Heart left ventricle (tissue), 16 donors: ENCODE results near the gene TAB2. TPM values are rescaled to one million over a fixed set of nuclear protein-coding genes. Genes with fewer than 3 reads are reported as not detected.

Experiments used
- ATAC-seq, 4 donors: fragments of 200-7000 bp; cut with Tn5 transposase; one replicate each; pipeline ENCODE4 v1.9.1; 2020 to 2022; ENCODE audit warnings: moderate library complexity in 4 of 4, mild to moderate bottlenecking in 3 of 4, moderate number of reproducible peaks in 1 of 4
- DNase-seq, 5 donors: peaks; one replicate each; pipeline ENCODE4 v3.0.0-alpha.2; 2020
- H3K27ac ChIP-seq, 12 donors: fragments of 200-600 bp; sonication (generic) in 4 of 12; one replicate each; pipeline versions ENCODE4 v1.5.0 to v1.8.0; 2016 to 2022; ENCODE audit warnings: mild to moderate bottlenecking in 2 of 12
- H3K27me3 ChIP-seq, 9 donors: fragments of 200-600 bp; sonication (generic) in 2 of 9; one replicate each; pipeline versions ENCODE4 v1.5.1 to v1.8.0; 2016 to 2022; ENCODE audit warnings: mild to moderate bottlenecking in 3 of 9
- H3K36me3 ChIP-seq, 9 donors: fragments of 200-600 bp; sonication (generic) in 2 of 9; one replicate each; pipeline versions ENCODE4 v1.5.0 to v1.8.0; 2018 to 2022; ENCODE audit warnings: mild to moderate bottlenecking in 2 of 9
- H3K4me1 ChIP-seq, 12 donors: fragments of 200-600 bp; sonication (generic) in 4 of 12; one replicate each; pipeline versions ENCODE4 v1.5.0 to v1.8.0; 2016 to 2022; ENCODE audit warnings: mild to moderate bottlenecking in 3 of 12
- H3K4me3 ChIP-seq, 12 donors: fragments of 200-600 bp; sonication (generic) in 4 of 12; one replicate each; pipeline versions ENCODE4 v1.5.0 to v1.8.0; 2017 to 2022; ENCODE audit warnings: mild to moderate bottlenecking in 9 of 12, moderate library complexity in 4 of 12
- H3K9me3 ChIP-seq, 12 donors: fragments of 200-600 bp; sonication (generic) in 4 of 12; one replicate each; pipeline versions ENCODE4 v1.5.0 to v1.8.0; 2016 to 2022; ENCODE audit warnings: mild to moderate bottlenecking in 1 of 12
- CTCF ChIP-seq, 12 donors: fragments of 200-600 bp; sonication (generic) in 4 of 12; IDR thresholded peaks; one replicate each; pipeline versions ENCODE4 v1.5.0 to v1.8.0; 2018 to 2022; ENCODE audit warnings: antibody characterized with exemption in 12 of 12, mild to moderate bottlenecking in 5 of 12
- POLR2A ChIP-seq, 2 donors: fragments of 450-650 bp; IDR thresholded peaks; one replicate each; pipeline ENCODE4 v1.6.1; 2017; ENCODE audit warnings: antibody characterized with exemption in 2 of 2, mild to moderate bottlenecking in 2 of 2, moderate library complexity in 2 of 2
- WGBS, 4 donors: extraction: QIAGEN DNeasy Blood & Tissue Kit in 2 of 4; methylation state at CpG; one replicate each; pipeline versions ENCODE4 v1.1.5 to v1.1.7; 2013 to 2018; 5-methylcytosine and 5-hydroxymethylcytosine counted together
- intact Hi-C, 10 donors: fragments of 100-400 bp; cut with DNase I; formaldehyde crosslinking; loops; one replicate each; pipeline versions ENCODE4 v1.11.1 to v1.14.2; 2022
- polyA plus RNA-seq, 2 donors: library from polyadenylated mRNA; stranded (reverse); fragments of 200-250 nt; gene quantifications; one replicate each; pipeline ENCODE4 v1.2.3, GENCODE V29; 2013
- total RNA-seq, 9 donors: library from RNA; depleted of rRNA in 2 of 9; stranded (reverse); fragments of >200 nt in 2 of 9; fragmentation: NEBNext Ultra II Directional in 3 of 9; extraction: Animal tissue kit (Norgen Biotek cat#: 25700) in 3 of 9; gene quantifications; one replicate each; pipeline versions ENCODE4 v1.1.0 to v1.2.4, GENCODE V29; 2016 to 2023
- donor health status: ischemic (EF 13 %, LVEDD 7.1; RV severe dilation, severe dysfunction).
- donor health status: healthy with polysubstance abuse.
- donor health status: DM: no; HTN: yes; CAD: no.
- donor health status: DM: no; HTN: no; CAD: no.
- donor health status: ischemic (EF 25% LVEDD 6.9; RV normal size, moderate dysfunction).
- donor health status: ischemic (EF 25% LVEDD 5.7; RV mildly dilated, moderate dysfunction).
- donor health status: healthy.
- donor health status: DM: yes; HTN: yes; CAD: no.
- donor health status: ischemic (EF 35%, LVEDD 5.7; RV mildly dilated, moderate dysfunction).
- donor health status: nonischemic (EF 11% LVEDD 7.7; RV severe dilation, severe dysfunction).
- donor health status: DM: yes; HTN: yes; CAD: no.
- donor health status: PGD.
- donor health status: ischemic (EF 29% LVEDD 5.4; RV normal size, mild dysfunction).
- donor health status: nonischemic (EF 23%, LVEDD 6.1; RV moderate dilation, normal function).

Gene TAB2
- total and polyA plus RNA-seq, 11 donors = 19.1 to 95.5 (median 53.7) TPM

GRCh38 chr6:149414009-149414408, 96.5 kb downstream of the TAB2 start:
- WGBS, 4 donors = 70 to 95% (median 81%) methylated on average over 4 of the region's 4 CpGs
- no peaks in the 10 kb centered on the region for H3K27me3 ChIP-seq
- H3K36me3 ChIP-seq = peaks cover 0 to 32% (median 16%) of the 10 kb centered on the region in 9 donors
- no peak overlapping the region for H3K27ac ChIP-seq
- peaks cover 0 to 24% (median 0%) of the 10 kb centered on the region in 12 donors for H3K4me1 ChIP-seq
- intact Hi-C loops = loop anchor here in 1 of 10 donors (10.0 kb wide), 1 partner anchor 99 kb away; the partner anchor contains the start of gene TAB2
- TF ChIP-seq POLR2A (IDR thresholded peaks at IDR 0.05) = no peak
- TF ChIP-seq CTCF (IDR thresholded peaks at IDR 0.05) = no peak
- H3K9me3 ChIP-seq = peaks cover 0 to 9% (median 0%) of the 10 kb centered on the region in 12 donors
- ATAC-seq (no peak), DNase-seq (no peak)
- H3K4me3 ChIP-seq = no peak overlapping the region

GRCh38 chr6:149414821-149415220, 97.3 kb downstream of the TAB2 start:
- Histone ChIP-seq H3K36me3 (peaks cover 0 to 24% (median 11%) of the 10 kb centered on the region in 9 donors), H3K9me3 (peaks cover 0 to 9% (median 0%) of the 10 kb centered on the region in 12 donors), H3K27ac (no peak overlapping the region), H3K27me3 (no peaks in the 10 kb centered on the region), H3K4me3 (no peak overlapping the region), H3K4me1 (peaks cover 0 to 22% (median 0%) of the 10 kb centered on the region in 12 donors)
- ATAC-seq (no peak), DNase-seq (no peak)
- no peak for TF ChIP-seq POLR2A (IDR thresholded peaks at IDR 0.05)
- intact Hi-C loops = loop anchor here in 1 of 10 donors (10.0 kb wide), 1 partner anchor 100 kb away; the partner anchor contains the start of gene TAB2
- 94 to 97% (median 95%) methylated on average over 4 of the region's 4 CpGs for whole genome bisulfite sequencing, 4 donors

- DNase-seq (no peak), ATAC-seq (no peak)
- TF ChIP-seq CTCF (IDR thresholded peaks at IDR 0.05) (no peak), POLR2A (IDR thresholded peaks at IDR 0.05) (no peak)
- H3K27ac ChIP-seq = no peak overlapping the region
- H3K9me3 ChIP-seq = peaks cover 0 to 9% (median 0%) of the 10 kb centered on the region in 12 donors
- 90 to 93% (median 91%) methylated on average over 13 of the region's 13 CpGs for WGBS, 4 donors
- H3K27me3 ChIP-seq = peaks cover 0 to 6% (median 0%) of the 10 kb centered on the region in 9 donors
- no peak overlapping the region for H3K4me3 ChIP-seq
- peaks cover 0 to 10% (median 2%) of the 10 kb centered on the region in 12 donors for H3K4me1 ChIP-seq
- intact Hi-C loops = loop anchor here in 4 of 10 donors (5.0 to 10.0 kb wide), 3 partner anchors 105 to 373 kb away; partner anchors contain the start of gene TAB2 (in 2 of the 4)
- H3K36me3 ChIP-seq = no peaks in the 10 kb centered on the region
These were observed 102.3 kb downstream of the TAB2 start for GRCh38 chr6:149419696-149420404.

- Histone ChIP-seq H3K36me3 (no peaks in the 10 kb centered on the region), H3K27ac (no peak overlapping the region), H3K9me3 (peaks cover 0 to 8% (median 0%) of the 10 kb centered on the region in 12 donors), H3K27me3 (peaks cover 0 to 6% (median 0%) of the 10 kb centered on the region in 9 donors), H3K4me1 (peaks cover 0 to 10% (median 2%) of the 10 kb centered on the region in 12 donors), H3K4me3 (no peak overlapping the region)
- no peak for DNase-seq
- 81 to 85% (median 83%) methylated on average over 5 of the region's 5 CpGs for WGBS, 4 donors
- intact Hi-C loops = loop anchor here in 3 of 10 donors (5.0 to 10.0 kb wide), 3 partner anchors 106 to 374 kb away; partner anchors contain the start of gene TAB2 (in 1 of the 3)
- no peak for ATAC-seq
- no peak for TF ChIP-seq POLR2A (IDR thresholded peaks at IDR 0.05)
- no peak for TF ChIP-seq CTCF (IDR thresholded peaks at IDR 0.05)
These were observed 103.6 kb downstream of the TAB2 start for GRCh38 chr6:149421132-149421531.
